Skin epidermis (tissue), 12 donors: ENCODE results near the gene TJP2.

Experiments used
- H3K27ac ChIP-seq, 21 experiments: fragments of 200-600 bp; sonication (generic) in 11 of 21; one replicate each; pipeline ENCODE4 v1.5.0; 2020; ENCODE audit warnings: mild to moderate bottlenecking in 3 of 21, inconsistent platforms in 2 of 21, moderate library complexity in 2 of 21
- H3K4me3 ChIP-seq, 7 experiments: fragments of 200-600 bp; sonication (generic) in 2 of 7; one replicate each; pipeline ENCODE4 v1.5.0; 2020; ENCODE audit warnings: inconsistent platforms in 2 of 7, mild to moderate bottlenecking in 2 of 7, moderate library complexity in 1 of 7

Gene TJP2

DNA sequence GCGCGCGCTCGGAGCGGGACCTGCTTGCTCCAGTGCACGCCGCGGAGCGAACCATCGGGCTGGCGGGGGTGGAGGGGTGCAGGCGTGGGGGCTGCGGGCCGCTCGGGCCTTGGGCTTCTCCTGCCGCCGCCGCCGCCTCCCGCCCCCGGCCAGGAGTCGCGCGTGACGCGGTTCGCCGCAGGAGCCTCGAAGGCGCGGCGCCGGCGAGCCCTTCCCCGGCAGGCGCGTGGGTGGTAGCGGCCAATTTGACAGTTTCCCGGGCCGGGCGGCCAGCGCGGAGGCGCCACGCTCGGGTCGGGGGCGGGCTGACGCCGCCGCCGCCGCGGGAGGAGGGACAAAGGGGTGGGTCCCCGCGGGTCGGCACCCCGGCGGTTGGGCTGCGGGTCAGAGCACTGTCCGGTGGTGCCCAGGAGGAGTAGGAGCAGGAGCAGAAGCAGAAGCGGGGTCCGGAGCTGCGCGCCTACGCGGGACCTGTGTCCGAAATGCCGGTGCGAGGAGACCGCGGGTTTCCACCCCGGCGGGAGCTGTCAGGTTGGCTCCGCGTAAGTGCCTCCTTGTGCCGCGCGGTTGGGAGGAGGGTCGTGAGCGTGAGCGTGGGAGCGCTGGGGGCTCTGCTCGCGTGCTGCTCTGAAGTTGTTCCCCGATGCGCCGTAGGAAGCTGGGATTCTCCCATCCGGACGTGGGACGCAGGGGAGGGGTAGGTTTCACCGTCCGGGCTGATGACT, at the start of gene TJP2:
TSS of gene TJP2 (plus strand) at position 387 of the 725 bp plus-strand sequence. CDS start at position 483, 96 bp downstream.
- peak within 1 kb of the TSS; percentile 12 to 90 (median 81) for H3K27ac ChIP-seq

DNA sequence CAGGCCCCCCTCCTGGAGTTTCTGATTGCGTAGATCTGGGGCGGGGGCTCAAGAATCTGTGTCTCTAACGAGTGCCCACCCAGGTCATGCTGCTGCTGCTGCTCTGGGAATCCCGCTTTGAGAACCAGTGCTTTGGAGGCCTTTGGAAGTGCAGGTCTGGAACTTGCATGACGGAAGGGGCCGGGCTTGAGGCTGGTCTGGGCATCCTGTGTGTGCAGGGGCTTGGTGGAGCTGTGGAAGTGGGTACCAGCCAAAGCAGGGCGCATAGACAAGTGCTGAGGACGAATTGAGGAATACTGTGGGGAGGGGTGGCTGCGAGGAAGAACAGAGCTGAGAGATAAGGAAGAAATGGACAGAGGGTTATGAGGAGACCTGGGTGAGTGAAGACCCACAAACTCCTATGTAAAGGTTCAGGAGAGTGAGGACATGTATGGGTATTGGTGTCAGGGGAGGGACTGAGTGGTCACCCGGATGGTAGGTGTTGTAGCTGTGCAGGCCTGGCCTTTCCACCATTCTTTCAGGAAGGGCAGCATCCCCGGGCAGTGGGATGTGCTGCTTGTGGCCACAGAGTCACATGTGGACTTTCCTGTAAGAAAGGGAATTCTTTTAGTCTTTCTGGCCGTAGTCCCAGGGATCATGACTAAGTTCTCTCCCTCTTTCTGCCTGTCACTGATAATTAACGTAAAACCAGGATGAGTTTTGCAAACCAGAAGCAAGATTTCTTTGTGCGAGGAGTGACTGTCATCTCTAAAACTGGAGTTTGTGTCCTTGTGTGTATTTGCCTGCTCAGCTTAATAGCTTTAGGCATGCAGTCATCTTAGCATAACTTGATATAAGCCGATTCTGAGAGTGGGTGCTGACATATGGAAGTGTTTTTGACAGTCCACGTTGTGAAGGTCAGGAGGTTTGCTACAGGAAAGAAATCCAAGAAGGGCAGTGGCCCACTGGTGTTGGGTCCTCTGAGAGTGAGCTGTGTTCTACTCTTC, 43.3 kb upstream of the TJP2 start:
- peak overlapping the region in 3 of 21 experiments; percentile 23 to 43 (median 43) for H3K27ac ChIP-seq
- no peak overlapping the region for H3K4me3 ChIP-seq

More for the DNA sequence above, at the start of gene TJP2:
- peak within 1 kb of the TSS; percentile 64 to 74 (median 65) for H3K4me3 ChIP-seq

DNA sequence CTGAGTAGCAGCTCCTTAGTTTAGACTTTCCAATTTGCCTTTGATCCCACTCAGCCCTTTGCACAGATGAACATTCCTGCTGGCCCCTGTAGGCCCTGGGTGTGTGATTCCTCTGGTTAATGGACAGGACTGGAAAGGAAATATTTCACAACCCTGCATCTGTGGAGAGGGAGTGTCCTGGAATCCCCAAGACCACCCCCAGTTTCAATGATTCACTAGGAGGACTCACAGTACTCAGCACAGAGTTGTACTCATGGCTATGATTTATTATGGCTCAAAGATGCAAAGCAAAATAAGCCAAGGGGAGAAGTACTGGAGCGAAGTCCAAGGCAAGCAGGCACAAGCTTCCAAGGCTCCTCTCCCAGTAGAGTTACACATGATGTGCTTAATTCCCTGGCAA, 42.4 kb upstream of the TJP2 start:
- Histone ChIP-seq H3K27ac (peak overlapping the region in 2 of 21 experiments; percentile 43), H3K4me3 (no peak overlapping the region)

GRCh38 chr9:69132361-69132760, 41.7 kb upstream of the TJP2 start:
- Histone ChIP-seq H3K27ac (peak overlapping the region in 1 of 21 experiments; percentile 43), H3K4me3 (no peak overlapping the region)

DNA sequence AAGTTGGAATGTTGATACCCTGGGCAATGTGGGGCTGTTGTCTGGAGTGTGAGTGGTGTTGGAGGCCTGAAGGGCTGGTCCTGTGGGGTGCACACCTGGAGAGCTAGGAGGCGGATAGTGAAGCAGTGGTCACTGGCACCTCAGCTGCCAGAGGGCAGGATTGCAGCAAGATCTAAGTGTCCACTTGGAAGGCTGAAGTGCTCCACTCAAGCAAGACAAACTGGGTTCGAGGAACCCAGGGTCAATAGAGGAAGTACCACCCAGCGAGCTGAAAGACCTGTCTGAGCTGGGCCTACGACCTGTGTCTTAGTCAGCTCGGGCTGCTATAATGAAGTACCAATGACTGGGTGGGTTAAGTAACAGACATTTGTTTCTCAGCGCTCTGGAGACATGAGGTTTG, 39.7 kb upstream of the TJP2 start:
- H3K4me3 ChIP-seq, result no peak overlapping the region
- H3K27ac ChIP-seq, result no peak overlapping the region

GRCh38 chr9:69136185-69136584, 37.9 kb upstream of the TJP2 start:
- H3K4me3 ChIP-seq, result no peak overlapping the region
- H3K27ac ChIP-seq, result no peak overlapping the region

DNA sequence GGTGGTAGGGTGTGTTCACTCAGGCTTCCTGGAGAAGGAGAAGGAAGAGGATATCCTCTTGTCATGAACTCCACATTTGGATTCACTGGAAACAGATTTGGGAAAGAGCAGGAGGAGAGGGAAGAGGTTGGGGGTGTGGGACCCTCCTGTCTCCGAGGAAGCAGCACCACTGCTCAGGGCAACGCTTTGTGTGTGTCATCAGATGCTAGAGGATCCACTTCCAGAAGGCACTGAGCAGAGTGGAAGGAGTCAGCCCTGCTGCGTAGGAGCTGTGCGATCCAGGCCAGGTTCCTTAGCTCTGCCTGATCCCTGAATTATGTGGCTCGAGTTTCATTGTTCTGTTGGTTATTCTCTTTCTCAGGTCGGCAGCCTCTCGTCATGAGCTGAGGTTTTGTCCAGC, 37.3 kb upstream of the TJP2 start:
- peak overlapping the region in 2 of 21 experiments; percentile 3 to 28 for H3K27ac ChIP-seq

DNA sequence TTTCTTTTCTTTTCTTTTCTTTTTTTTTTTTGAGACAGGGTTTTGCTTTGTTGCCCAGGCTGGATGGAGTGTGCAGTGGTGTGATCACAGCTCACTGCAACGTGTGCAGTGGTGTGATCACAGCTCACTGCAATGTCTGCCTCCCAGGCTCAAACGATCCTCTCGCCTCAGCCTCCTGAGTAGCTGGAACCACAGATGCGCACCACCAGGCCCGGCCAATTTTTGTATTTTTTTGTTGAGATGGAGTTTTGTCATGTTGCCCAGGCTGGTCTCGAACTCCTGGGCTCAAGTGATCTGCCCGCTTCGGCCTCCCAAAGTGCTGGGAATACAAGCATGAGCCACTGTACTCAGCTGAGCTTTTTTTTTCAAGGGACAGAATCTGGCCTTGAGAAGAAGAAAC, 36.8 kb upstream of the TJP2 start:
- Histone ChIP-seq H3K4me3 (no peak overlapping the region), H3K27ac (no peak overlapping the region)

More for the DNA sequence above, 37.3 kb upstream of the TJP2 start:
- no peak overlapping the region for H3K4me3 ChIP-seq

GRCh38 chr9:69139596-69139995, 34.5 kb upstream of the TJP2 start:
- Histone ChIP-seq H3K27ac (no peak overlapping the region), H3K4me3 (no peak overlapping the region)

DNA sequence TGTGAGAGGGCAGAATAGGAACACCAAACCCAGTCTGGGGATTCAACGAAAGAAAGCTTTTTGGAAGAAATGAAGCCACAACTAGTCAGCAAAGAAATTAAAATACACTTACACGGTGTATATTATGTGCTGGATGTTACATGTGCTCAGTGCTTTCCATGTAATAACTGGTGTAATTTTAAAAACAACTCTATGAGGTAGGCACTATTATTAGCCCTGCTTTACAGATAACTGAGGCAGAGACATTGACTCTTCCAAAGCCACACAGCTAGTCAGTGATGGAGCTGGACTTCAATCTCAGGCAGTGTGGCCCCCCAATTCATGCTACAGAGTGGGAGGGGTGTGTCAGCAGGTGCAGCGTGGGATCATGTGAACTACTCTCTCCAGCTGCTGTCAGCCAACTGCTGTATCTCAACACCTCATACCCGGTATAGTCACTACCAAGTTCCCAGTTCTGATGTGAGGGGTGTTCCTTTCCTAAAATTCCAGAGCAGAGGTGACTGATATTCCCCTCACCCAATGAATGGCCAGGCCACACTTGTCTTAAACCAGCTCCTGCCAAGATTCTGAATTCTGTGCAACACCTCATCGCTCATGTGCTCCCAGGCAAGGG, 33.8 kb upstream of the TJP2 start:
- no peak overlapping the region for H3K27ac ChIP-seq
- H3K4me3 ChIP-seq, result no peak overlapping the region

DNA sequence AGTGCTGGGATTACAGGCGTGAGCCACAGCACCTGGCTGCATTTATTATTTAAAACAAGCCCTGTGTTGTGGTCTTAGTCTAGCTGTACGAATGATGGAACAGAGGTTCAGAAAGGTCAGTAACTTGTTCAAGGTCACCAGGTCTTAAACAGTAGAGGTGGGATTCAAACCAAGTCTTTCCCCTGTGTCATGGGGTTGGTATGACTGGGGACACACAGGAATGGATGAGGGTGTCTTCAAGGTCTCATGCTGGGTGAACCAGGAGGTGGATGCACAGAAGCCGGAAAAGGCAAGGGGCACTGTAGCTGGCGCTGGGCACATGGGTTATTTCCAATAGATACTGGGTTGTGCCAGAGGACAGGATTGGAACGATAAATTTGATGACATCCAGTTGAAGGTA, 32.2 kb upstream of the TJP2 start:
- Histone ChIP-seq H3K4me3 (no peak overlapping the region), H3K27ac (no peak overlapping the region)

- H3K27ac ChIP-seq, result no peak overlapping the region
- H3K4me3 ChIP-seq, result no peak overlapping the region
Observed at GRCh38 chr9:69143291-69143690, 30.8 kb upstream of the TJP2 start.

DNA sequence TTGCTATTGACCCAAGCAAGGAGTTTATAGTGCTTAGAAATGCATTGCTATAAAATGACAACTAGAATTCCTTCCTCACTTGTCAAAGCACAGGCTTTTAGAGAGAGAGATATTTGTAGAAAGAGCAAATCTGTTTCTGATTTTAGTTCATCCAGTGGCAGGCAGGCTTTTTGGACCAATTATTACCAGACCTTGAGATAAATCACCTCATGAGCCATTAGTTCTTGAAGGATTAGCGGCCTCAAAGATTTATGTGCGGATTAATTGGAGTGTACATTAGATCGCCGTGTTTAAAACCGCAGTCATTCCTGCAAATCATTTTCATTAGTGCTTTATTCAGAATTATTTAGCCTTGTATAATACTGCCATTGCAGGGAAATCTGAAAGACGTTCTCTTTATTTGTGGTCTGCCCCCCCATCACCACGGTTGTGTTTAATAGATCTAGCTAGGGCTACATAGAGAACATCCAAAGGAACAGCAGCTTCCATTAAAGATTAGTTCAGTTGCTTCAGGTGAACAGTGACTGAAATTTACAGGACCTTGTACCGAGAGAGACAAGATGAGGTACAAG, 28.8 kb upstream of the TJP2 start:
- Histone ChIP-seq H3K4me3 (no peak overlapping the region), H3K27ac (no peak overlapping the region)

GRCh38 chr9:69147041-69147834, 26.8 kb upstream of the TJP2 start:
- no peak overlapping the region for H3K27ac ChIP-seq
- no peak overlapping the region for H3K4me3 ChIP-seq

DNA sequence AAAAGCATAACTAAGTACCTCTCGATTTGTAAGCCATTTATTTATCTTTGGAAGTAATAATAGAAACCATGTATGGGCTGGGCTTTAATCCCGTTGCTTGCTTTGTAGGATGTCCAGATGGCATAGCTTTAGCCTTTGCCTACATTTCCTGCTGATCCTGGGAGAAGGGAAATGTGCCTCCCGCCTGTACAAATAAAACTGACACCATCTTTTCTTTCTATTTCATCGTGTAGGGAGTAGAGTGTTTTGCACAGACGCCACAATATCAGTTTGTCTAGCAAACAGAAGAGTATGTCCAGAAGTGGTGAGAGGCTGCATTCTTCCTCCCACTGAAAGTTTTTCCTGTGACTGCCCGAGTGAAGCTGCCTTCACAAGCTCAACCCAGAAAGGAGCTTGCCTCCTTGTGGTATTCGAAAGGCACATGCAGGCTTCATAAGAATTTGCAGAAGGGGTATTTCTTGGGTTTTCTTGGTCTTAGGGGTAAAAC, 24.7 kb upstream of the TJP2 start:
- Histone ChIP-seq H3K27ac (no peak overlapping the region), H3K4me3 (no peak overlapping the region)

GRCh38 chr9:69151506-69151905, 22.6 kb upstream of the TJP2 start:
- H3K4me3 ChIP-seq, result no peak overlapping the region
- H3K27ac ChIP-seq, result no peak overlapping the region

- no peak overlapping the region for H3K4me3 ChIP-seq
- H3K27ac ChIP-seq, result no peak overlapping the region
Observed at GRCh38 chr9:69153707-69154521, 20.2 kb upstream of the TJP2 start.

- H3K27ac ChIP-seq, result no peak overlapping the region
- H3K4me3 ChIP-seq, result no peak overlapping the region
Observed at GRCh38 chr9:69155341-69156030, 18.6 kb upstream of the TJP2 start.
